Fibroblast of skin of abdomen (primary cell): ENCODE results near the gene ZNF77. TPM values are rescaled to one million over a fixed set of nuclear protein-coding genes. Genes with fewer than 3 reads are reported as not detected.
A peak's percentile ranks its signal among the peaks of the same experiment; 100 is the strongest.
"Not testable (repeated sequence)": the region's sequence is repeated elsewhere in the genome, so short reads cannot be mapped to it uniquely, and the experiment has no call there.

Experiments used
- DNase-seq: peaks from one replicate; pipeline ENCODE4 v3.0.0-alpha.2; 2013
- polyA plus RNA-seq, 2 experiments: library from polyadenylated mRNA; unstranded; fragments of 120-200 nt; gene quantifications; one replicate each; pipeline ENCODE4 v1.2.1, GENCODE V29; 2013; ENCODE audit not compliant: insufficient read length in 2 of 2

Gene ZNF77
- 2.9 TPM for polyA plus RNA-seq (2013, experiment 1 of 2; ENCODE audit: insufficient read length)
- polyA plus RNA-seq (2013, experiment 2 of 2; ENCODE audit: insufficient read length) = 2.8 TPM

- DNase-seq = peak; percentile 99
Measured at GRCh38 chr19:2944775-2945574, at the start of gene ZNF77. ZNF77 (minus strand) TSS chr19:2944971; CDS start chr19:2944840, 131 bp downstream.

- no peak for DNase-seq
Measured at GRCh38 chr19:2993579-2993978, 48.8 kb upstream of the ZNF77 start.

- no peak for DNase-seq
Measured at GRCh38 chr19:2992958-2993357, 48.2 kb upstream of the ZNF77 start.

GRCh38 chr19:2992333-2992732, 47.6 kb upstream of the ZNF77 start:
- not testable (repeated sequence) for DNase-seq

- no peak for DNase-seq
Measured at GRCh38 chr19:2989236-2989946, 44.6 kb upstream of the ZNF77 start.

- no peak for DNase-seq
Measured at GRCh38 chr19:2988568-2988967, 43.8 kb upstream of the ZNF77 start.

- DNase-seq = no peak
Measured at GRCh38 chr19:2987797-2988196, 43.0 kb upstream of the ZNF77 start.

- DNase-seq = no peak
Measured at GRCh38 chr19:2986951-2987524, 42.3 kb upstream of the ZNF77 start.

- no peak for DNase-seq
Measured at GRCh38 chr19:2984215-2984528, 39.4 kb upstream of the ZNF77 start.

- peak; percentile 92 for DNase-seq
Measured at GRCh38 chr19:2983351-2984214, 38.8 kb upstream of the ZNF77 start.

- peak; percentile 94 for DNase-seq
Measured at GRCh38 chr19:2982983-2983350, 38.2 kb upstream of the ZNF77 start.

GRCh38 chr19:2982561-2982960, 37.8 kb upstream of the ZNF77 start:
- no peak for DNase-seq

- DNase-seq = no peak
Measured at GRCh38 chr19:2981898-2982297, 37.1 kb upstream of the ZNF77 start.

- no peak for DNase-seq
Measured at GRCh38 chr19:2978772-2979171, 34.0 kb upstream of the ZNF77 start.

GRCh38 chr19:2978166-2978767, 33.5 kb upstream of the ZNF77 start:
- no peak for DNase-seq

- no peak for DNase-seq
Measured at GRCh38 chr19:2977746-2978138, 33.0 kb upstream of the ZNF77 start.

GRCh38 chr19:2977001-2977745, 32.4 kb upstream of the ZNF77 start, which contains the start of gene TLE6:
TLE6 (plus strand) TSS chr19:2977564; CDS start chr19:2978234, 670 bp downstream.
- DNase-seq = peak; percentile 94

GRCh38 chr19:2976609-2977000, 31.8 kb upstream of the ZNF77 start:
- DNase-seq = no peak

- no peak for DNase-seq
Measured at GRCh38 chr19:2974342-2975041, 29.7 kb upstream of the ZNF77 start.

- DNase-seq = no peak
Measured at GRCh38 chr19:2973229-2973628, 28.5 kb upstream of the ZNF77 start.
